VCaP (cell line): ENCODE data around the gene SYNDIG1.

Experiments used
- H3K27ac ChIP-seq: fragments of 450-650 bp; 2 replicates; pipeline ENCODE4 v1.5.1; 2017
- TF ChIP-seq, protein P1 (sequence below): fragments of 450-650 bp; conservative IDR thresholded peaks from 2 replicates; pipeline ENCODE4 v1.5.1; 2017; ENCODE audit warnings: mild to moderate bottlenecking, moderate library complexity

SYNDIG1 gene

DNA sequence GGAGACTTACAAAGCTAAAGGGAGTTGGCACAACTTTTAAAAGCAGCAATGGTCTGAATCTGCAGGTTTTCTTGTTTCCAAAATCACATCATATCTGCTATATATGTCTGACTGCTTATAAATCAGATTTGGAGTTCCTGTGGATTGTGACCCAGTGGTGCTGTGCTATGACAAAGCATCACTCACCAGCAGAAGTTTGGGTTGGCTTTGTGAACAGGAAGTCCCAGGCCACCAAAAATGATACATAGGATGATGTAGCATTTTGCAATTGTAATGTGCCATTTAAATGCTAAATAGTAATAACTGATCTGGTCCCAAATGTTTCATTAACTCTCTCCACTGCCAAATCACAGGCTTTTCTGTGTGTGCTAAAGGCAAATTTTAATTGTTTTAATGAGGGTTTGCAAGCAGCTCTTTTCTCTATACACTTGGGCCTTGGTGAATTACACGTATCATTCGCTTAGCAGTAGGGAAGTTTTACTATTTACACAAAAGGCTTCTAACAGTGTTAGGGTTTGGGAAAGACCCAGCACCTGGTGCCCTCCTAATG is 60.8 kb downstream of the SYNDIG1 start:
- no peak overlapping the region for H3K27ac ChIP-seq
- TF ChIP-seq, protein P1, sequence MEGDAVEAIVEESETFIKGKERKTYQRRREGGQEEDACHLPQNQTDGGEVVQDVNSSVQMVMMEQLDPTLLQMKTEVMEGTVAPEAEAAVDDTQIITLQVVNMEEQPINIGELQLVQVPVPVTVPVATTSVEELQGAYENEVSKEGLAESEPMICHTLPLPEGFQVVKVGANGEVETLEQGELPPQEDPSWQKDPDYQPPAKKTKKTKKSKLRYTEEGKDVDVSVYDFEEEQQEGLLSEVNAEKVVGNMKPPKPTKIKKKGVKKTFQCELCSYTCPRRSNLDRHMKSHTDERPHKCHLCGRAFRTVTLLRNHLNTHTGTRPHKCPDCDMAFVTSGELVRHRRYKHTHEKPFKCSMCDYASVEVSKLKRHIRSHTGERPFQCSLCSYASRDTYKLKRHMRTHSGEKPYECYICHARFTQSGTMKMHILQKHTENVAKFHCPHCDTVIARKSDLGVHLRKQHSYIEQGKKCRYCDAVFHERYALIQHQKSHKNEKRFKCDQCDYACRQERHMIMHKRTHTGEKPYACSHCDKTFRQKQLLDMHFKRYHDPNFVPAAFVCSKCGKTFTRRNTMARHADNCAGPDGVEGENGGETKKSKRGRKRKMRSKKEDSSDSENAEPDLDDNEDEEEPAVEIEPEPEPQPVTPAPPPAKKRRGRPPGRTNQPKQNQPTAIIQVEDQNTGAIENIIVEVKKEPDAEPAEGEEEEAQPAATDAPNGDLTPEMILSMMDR, result no peak

DNA sequence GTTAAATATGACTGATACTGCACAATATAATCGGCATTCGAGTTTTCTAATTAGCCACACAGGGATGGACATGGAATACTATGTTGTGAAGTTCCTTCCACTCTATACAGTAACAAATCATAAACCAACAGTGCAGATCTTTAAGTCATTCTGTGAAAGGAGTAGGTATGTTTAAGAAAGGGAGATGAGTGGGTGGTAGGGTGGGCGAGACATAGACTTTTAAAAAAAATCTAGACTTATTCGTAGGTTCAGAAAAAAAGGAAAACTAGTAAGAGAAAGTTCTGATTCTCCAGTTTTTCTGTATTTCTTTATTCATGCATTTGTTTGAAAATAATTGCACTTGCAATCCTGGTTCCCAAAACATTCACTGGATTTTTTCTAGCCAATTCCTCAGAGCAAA is 61.8 kb downstream of the SYNDIG1 start:
- no peak overlapping the region for H3K27ac ChIP-seq
- TF ChIP-seq, protein P1, result no peak

DNA sequence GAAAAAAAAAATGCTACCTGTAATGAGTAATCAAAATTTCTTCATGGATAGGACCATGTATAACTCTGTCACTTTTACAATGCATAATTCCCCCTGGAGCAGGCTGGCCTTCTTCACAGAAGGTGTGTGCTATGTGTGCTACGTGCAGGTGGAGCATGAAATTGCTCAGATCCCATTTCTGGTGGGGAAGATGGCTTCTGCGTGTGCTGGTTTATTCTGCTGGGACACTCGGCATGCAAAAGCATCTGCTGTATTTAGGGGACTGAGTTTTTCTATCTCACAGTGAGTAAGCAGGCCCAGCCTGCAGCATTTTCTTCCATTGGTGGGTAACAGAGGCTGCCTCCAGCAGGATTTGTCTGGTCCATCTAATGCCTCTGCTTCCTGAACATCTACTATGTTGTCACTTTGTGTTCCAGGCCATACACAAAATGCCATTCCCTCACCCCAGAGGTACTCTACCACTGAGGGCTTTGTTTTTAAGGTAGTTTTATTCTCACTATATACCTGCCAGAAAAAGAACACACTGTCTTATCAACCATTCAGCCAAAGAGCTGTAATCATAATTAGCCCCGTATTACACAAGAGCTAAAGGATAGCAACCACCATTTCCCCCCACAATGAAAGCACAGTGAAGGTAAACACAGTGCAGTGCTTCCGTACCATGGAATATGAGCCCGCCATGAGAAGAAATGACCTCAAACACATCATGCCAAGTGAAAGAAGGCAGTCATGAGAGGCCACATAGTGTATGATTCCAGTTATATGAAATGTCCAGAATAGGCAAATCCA is 62.4 kb downstream of the SYNDIG1 start:
- TF ChIP-seq, protein P1, result no peak
- H3K27ac ChIP-seq, result no peak overlapping the region

- no peak overlapping the region for H3K27ac ChIP-seq
- TF ChIP-seq, protein P1, result no peak
Measured at GRCh38 chr20:24533449-24533848, 64.0 kb downstream of the SYNDIG1 start.

DNA sequence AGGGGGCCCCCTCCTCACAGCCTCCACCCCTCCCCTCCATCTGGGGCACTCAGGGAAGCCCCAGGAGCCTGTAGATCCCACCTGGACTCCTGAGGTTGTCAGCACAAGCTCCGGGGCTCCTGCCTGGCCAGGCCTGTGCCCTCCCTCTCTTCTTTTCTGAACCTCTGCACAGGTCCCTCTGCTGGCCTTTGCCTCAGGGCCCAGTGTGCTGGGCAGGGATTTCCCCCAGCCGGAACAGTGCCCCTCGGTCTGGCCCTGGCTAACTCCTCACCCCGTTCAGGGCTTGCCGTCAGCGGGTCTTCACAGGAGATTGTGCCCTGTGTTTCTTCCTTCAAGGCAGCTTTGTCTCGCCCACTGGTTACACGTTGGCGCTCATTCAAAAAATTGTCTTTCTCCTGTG is 64.9 kb downstream of the SYNDIG1 start:
- no peak overlapping the region for H3K27ac ChIP-seq
- TF ChIP-seq, protein P1, result no peak

DNA sequence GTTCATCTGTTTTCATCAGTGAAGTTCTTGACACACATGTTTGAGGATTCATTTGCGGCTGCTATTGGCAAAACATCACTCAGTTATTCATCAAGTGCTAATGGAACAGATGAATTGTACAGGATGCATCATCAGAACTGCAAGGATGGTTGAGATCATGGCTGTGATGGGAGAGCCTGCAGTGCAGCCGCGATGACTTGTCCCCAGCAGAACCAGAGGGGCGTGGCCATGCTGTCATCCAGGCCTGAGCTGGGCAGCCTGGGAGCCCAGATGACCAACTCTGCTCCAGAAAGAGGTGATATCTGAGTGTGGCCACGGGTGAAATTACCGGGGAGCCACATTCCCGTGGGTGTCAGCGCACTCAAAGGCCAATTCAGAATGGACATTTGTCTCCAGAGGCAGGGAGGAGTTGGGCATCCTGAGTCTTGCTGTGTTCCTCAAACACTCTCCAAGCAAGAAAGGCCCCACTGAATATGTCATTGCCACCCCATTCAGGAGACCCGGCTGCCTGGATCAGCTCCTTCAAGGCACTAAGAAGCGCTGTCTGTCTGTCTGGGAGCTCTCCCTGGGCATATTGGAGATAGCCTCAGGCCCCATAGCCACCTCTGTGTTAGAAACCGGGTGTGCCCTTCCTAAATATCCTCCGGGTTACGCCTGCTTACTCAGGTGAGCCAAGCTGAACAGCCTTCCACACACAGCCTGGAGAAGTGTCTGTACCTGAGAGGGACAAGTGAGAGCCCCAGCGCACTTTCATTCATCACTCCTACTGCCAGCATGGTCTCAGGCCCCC is 66.7 kb downstream of the SYNDIG1 start:
- no peak overlapping the region for H3K27ac ChIP-seq
- TF ChIP-seq, protein P1, result no peak

DNA sequence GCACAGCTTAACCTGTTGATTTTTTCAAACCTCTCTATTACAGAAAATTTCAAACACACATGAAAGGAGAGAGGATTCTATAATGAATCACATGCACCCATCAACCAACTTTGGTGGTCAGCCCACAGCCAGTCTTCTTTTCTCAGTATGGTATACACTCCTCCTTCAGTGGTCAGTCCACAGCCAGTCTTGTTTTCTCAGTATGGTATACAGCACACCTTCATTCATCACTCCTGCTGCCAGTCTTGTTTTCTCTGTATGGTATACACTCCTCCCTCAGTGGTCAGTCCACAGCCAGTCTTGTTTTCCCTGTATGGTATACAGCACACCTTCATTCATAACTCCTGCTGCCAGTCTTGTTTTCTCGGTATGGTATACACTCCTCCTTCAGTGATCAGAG is 67.8 kb downstream of the SYNDIG1 start:
- no peak overlapping the region for H3K27ac ChIP-seq
- TF ChIP-seq, protein P1, result no peak
